CD14-positive monocyte (primary cell): ENCODE results near the gene CCDC85C. TPM values are rescaled to one million over a fixed set of nuclear protein-coding genes. Genes with fewer than 3 reads are reported as not detected.

Source experiments
- DNase-seq, 3 donors: peaks; one replicate each; pipeline ENCODE4 v3.0.0-alpha.2; 2011 to 2022
- H2AFZ ChIP-seq: 2 replicates; pipeline ENCODE4 v1.6.0; 2012; ENCODE audit warnings: mild to moderate bottlenecking, low read depth, low read length, inconsistent platforms; ENCODE audit not compliant: insufficient read depth, poor library complexity, severe bottlenecking
- H3K27ac ChIP-seq, 2 donors: 1 replicate in 1 of 2; 2 replicates in 1 of 2; pipeline ENCODE4 v1.5.1; 2012 to 2013; ENCODE audit warnings: low read length in 2 of 2, control low read depth in 1 of 2, inconsistent platforms in 1 of 2, low read depth in 1 of 2, mild to moderate bottlenecking in 1 of 2
- H3K27me3 ChIP-seq, 2 donors: one replicate each; pipeline versions ENCODE4 v1.6.0 to v1.6.1; 2011 to 2013; ENCODE audit warnings: low read length in 2 of 2; ENCODE audit not compliant: control insufficient read depth in 2 of 2, insufficient read depth in 2 of 2
- H3K36me3 ChIP-seq, 2 donors: replicated peaks in 1 of 2; 1 replicate in 1 of 2; 2 replicates in 1 of 2; pipeline versions ENCODE4 v1.5.1 to v1.6.1; 2012 to 2013; ENCODE audit warnings: low read length in 2 of 2, control low read depth in 1 of 2, inconsistent platforms in 1 of 2, mild to moderate bottlenecking in 1 of 2; ENCODE audit not compliant: insufficient read depth in 2 of 2, control insufficient read depth in 1 of 2
- H3K4me1 ChIP-seq, 2 donors: 1 replicate in 1 of 2; 2 replicates in 1 of 2; pipeline versions ENCODE4 v1.5.1 to v1.6.1; 2012 to 2013; ENCODE audit warnings: low read length in 2 of 2, control low read depth in 1 of 2, inconsistent platforms in 1 of 2, mild to moderate bottlenecking in 1 of 2, moderate library complexity in 1 of 2; ENCODE audit not compliant: insufficient read depth in 2 of 2, control insufficient read depth in 1 of 2
- H3K4me2 ChIP-seq: replicated peaks from 2 replicates; pipeline ENCODE3; 2012; ENCODE audit warnings: low read length, moderate library complexity, mild to moderate bottlenecking; ENCODE audit not compliant: poor library complexity, severe bottlenecking; ENCODE audit errors: extremely low read depth
- H3K4me3 ChIP-seq, 3 experiments: fragments of 200-600 bp in 1 of 3; sonication (generic) in 1 of 3; replicated peaks in 1 of 3; 1 replicate in 2 of 3; 2 replicates in 1 of 3; pipeline ENCODE4 v1.5.1; 2011 to 2013; ENCODE audit warnings: low read length in 3 of 3, mild to moderate bottlenecking in 3 of 3, control low read depth in 2 of 3, low read depth in 2 of 3, inconsistent platforms in 1 of 3, moderate library complexity in 1 of 3
- H3K79me2 ChIP-seq: 2 replicates; pipeline ENCODE4 v1.6.0; 2012; ENCODE audit warnings: mild to moderate bottlenecking, control low read depth, inconsistent platforms, low read length, moderate library complexity; ENCODE audit not compliant: insufficient read depth
- H3K9ac ChIP-seq: 2 replicates; pipeline ENCODE4 v1.6.0; 2017; ENCODE audit warnings: low read length, mild to moderate bottlenecking; ENCODE audit not compliant: insufficient read depth, poor library complexity, severe bottlenecking
- H3K9me3 ChIP-seq, 2 donors: replicated peaks in 1 of 2; 1 replicate in 1 of 2; 2 replicates in 1 of 2; pipeline versions ENCODE4 v1.5.1 to v1.6.1; 2012 to 2013; ENCODE audit warnings: low read length in 2 of 2, control low read depth in 1 of 2; ENCODE audit not compliant: control insufficient read depth in 1 of 2, insufficient read depth in 1 of 2
- H4K20me1 ChIP-seq: 2 replicates; pipeline ENCODE4 v1.6.0; 2012; ENCODE audit warnings: mild to moderate bottlenecking, low read length, control low read depth, moderate library complexity; ENCODE audit not compliant: insufficient read depth
- H3K27ac Mint-ChIP-seq, 7 donors: one replicate each; pipeline ENCODE4 v1.8.0; 2020; ENCODE audit warnings: mild to moderate bottlenecking in 7 of 7, mixed read lengths in 7 of 7, moderate library complexity in 6 of 7, inconsistent platforms in 2 of 7
- H3K27me3 Mint-ChIP-seq, 3 donors: one replicate each; pipeline ENCODE4 v1.8.0; 2021 to 2022; ENCODE audit warnings: low read depth in 3 of 3, mild to moderate bottlenecking in 3 of 3, mixed read lengths in 3 of 3, moderate library complexity in 3 of 3, inconsistent platforms in 1 of 3
- H3K36me3 Mint-ChIP-seq, 2 donors: one replicate each; pipeline ENCODE4 v1.8.0; 2020; ENCODE audit warnings: mixed read lengths in 2 of 2, inconsistent platforms in 1 of 2, mild to moderate bottlenecking in 1 of 2
- H3K4me1 Mint-ChIP-seq: one replicate; pipeline ENCODE4 v1.8.0; 2020; ENCODE audit warnings: mild to moderate bottlenecking, mixed read lengths
- H3K4me3 Mint-ChIP-seq, 2 donors: one replicate each; pipeline ENCODE4 v1.8.0; 2020; ENCODE audit warnings: mild to moderate bottlenecking in 2 of 2, mixed read lengths in 2 of 2, moderate library complexity in 1 of 2
- H3K9me3 Mint-ChIP-seq, 7 donors: one replicate each; pipeline ENCODE4 v1.8.0; 2020 to 2022; ENCODE audit warnings: mixed read lengths in 7 of 7, mild to moderate bottlenecking in 6 of 7, moderate library complexity in 6 of 7, inconsistent platforms in 2 of 7
- CTCF ChIP-seq: fragments of 200-600 bp; IDR thresholded peaks from one replicate; pipeline ENCODE4 v1.8.0; 2022; ENCODE audit warnings: antibody characterized with exemption, mild to moderate bottlenecking
- WGBS: methylation state at CpG from one replicate; pipeline ENCODE4 v1.1.5; 2013; ENCODE audit warnings: missing lambda C conversion rate; ENCODE audit not compliant: insufficient coverage; 5-methylcytosine and 5-hydroxymethylcytosine counted together
- intact Hi-C, 2 donors: fragments of 100-400 bp; cut with micrococcal nuclease; formaldehyde crosslinking; loops; one replicate each; pipeline versions ENCODE4 v1.15.0 to v1.15.1; 2023
- polyA plus RNA-seq, 3 donors: library from polyadenylated mRNA; depleted of rRNA in 1 of 3; unstranded in 2 of 3; stranded (reverse) in 1 of 3; fragments of 300-500 nt in 2 of 3; fragments of >200 nt in 1 of 3; fragmentation: Illumina TruSeq in 2 of 3; gene quantifications; 1 replicate in 2 of 3; 2 replicates in 1 of 3; pipeline ENCODE4 v1.2.3, GENCODE V29; 2012 to 2021

The CCDC85C gene
- polyA plus RNA-seq, 3 donors: under 0.01 to 0.03 TPM; not detected in 1

DNA sequence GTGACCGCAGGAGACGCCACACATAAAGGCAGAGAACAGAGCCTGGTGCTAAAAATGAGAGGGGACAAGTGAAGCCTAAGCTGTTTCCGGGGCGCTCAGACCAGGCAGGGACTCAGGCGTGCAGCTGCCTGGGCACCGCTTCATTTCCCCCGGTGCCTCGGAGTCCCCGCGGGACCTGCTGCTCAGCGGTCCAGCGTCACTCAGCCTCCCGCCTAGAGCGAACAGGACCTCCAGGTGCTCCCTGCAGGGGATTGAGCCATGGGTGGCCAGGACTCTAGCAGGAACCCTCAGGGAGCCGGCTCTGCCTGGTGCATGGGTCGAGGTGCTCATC is 31.0 kb downstream of the CCDC85C start:
- Histone ChIP-seq H3K36me3 (no peaks in the 10 kb centered on the region), H2AFZ (no peak overlapping the region), H3K4me2 (no peak overlapping the region), H3K4me3 (no peak overlapping the region), H3K79me2 (no peaks in the 10 kb centered on the region), H3K9me3 (no peaks in the 10 kb centered on the region), H3K27me3 (no peaks in the 10 kb centered on the region), H3K27ac (no peak overlapping the region), H4K20me1 (no peaks in the 10 kb centered on the region), H3K9ac (no peak overlapping the region), H3K4me1 (no peaks in the 10 kb centered on the region)
- no peak for TF ChIP-seq CTCF
- DNase-seq: no peak
- Mint-ChIP-seq H3K4me3 (no peak overlapping the region), H3K9me3 (peaks cover 0 to 2% (median 0%) of the 10 kb centered on the region in 7 donors), H3K27me3 (peaks cover 0 to 4% (median 1%) of the 10 kb centered on the region in 3 donors), H3K4me1 (no peaks in the 10 kb centered on the region), H3K36me3 (no peaks in the 10 kb centered on the region), H3K27ac (peak overlapping the region in 1 of 7 donors; percentile 58)
- WGBS: 86% methylated on average over 15 of the region's 16 CpGs
- intact Hi-C loops: no loop called here

DNA sequence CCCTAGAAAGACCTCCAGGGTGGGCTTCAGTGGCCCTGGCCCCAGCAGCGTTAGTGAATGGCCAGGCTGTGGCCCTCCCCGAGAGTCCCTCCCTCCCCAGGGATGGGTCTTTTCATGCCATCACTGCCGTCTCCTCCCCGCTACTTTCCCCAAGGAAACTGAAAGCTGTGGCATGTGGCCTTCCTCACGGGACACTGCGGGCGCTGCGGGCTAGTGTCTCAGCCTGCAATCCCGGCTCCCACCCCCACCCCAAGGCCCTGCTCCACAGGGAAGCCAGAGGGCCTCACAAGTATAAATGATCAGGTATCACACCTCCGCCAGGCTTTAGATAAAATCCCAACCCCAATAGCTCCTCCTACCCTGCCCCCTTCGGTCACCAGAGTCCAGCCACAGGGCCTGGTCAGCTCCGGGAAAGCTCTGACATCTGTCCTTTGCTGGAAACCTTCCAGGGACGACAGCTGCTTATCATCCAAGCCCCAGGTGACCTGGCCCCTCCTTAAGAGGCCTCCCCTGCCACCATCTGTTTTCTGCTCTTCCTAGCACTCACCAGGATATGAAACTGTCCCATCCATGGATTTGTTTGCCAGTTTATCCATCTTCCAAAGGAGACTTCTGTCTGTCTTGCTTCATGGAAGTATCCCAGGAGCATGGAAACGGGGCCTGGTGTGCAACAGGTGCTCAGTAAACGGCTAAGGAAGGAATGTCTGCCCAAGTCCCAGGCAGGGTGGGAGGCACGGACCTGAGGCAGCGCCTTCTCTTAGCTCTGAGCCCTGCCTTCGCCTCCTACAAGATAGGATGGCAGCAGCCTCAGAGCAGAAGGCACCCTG is 31.6 kb downstream of the CCDC85C start:
- intact Hi-C loops: no loop called here

More for the DNA sequence above, 31.6 kb downstream of the CCDC85C start:
- Histone ChIP-seq H4K20me1 (no peaks in the 10 kb centered on the region), H3K9me3 (no peaks in the 10 kb centered on the region), H3K27ac (no peak overlapping the region), H3K27me3 (no peaks in the 10 kb centered on the region), H3K4me3 (no peak overlapping the region), H3K36me3 (no peaks in the 10 kb centered on the region), H3K9ac (no peak overlapping the region), H2AFZ (no peak overlapping the region), H3K4me1 (no peaks in the 10 kb centered on the region), H3K4me2 (no peak overlapping the region), H3K79me2 (no peaks in the 10 kb centered on the region)
- 90% methylated on average over 18 of the region's 18 CpGs for WGBS
- no peak for TF ChIP-seq CTCF
- no peak for DNase-seq
- no peaks in the 10 kb centered on the region for H3K4me1 Mint-ChIP-seq
- no peak overlapping the region for H3K4me3 Mint-ChIP-seq
- H3K9me3 Mint-ChIP-seq: peaks cover 0 to 2% (median 0%) of the 10 kb centered on the region in 7 donors
- H3K27me3 Mint-ChIP-seq: peaks cover 0 to 4% (median 3%) of the 10 kb centered on the region in 3 donors
- H3K36me3 Mint-ChIP-seq: no peaks in the 10 kb centered on the region
- H3K27ac Mint-ChIP-seq: peak overlapping the region in 1 of 7 donors; percentile 58
